HCT116 (cell line): Measurements from ENCODE around the gene SMIM14. TPM values are rescaled to one million over a fixed set of nuclear protein-coding genes. Genes with fewer than 3 reads are reported as not detected.

ENCODE experiments used
- ATAC-seq: fragments of 200-7000 bp; cut with Tn5 transposase; 2 replicates; pipeline ENCODE4 v1.9.1; 2020; ENCODE audit warnings: mild to moderate bottlenecking, moderate library complexity
- BruUV-seq: library from RNA; stranded (reverse); fragments of 400-500 nt; replicated peaks from 2 replicates; lab custom pipeline; 2021; lab: Mats Ljungman, UMichigan
- CTCF ChIA-PET: fragments of 300-600 bp; sonication (Branson Sonifier 250); formaldehyde crosslinking; loops from one replicate; lab custom pipeline; 2021; ENCODE audit warnings: antibody characterized with exemption; lab: Charles Lee
- POLR2A ChIA-PET: fragments of 300-600, 350-600 bp; sonication (Branson Sonifier 250); formaldehyde crosslinking; loops from one replicate; lab custom pipeline; 2021; ENCODE audit warnings: antibody characterized with exemption; lab: Charles Lee
- RAD21 ChIA-PET, 2 experiments: fragments of 300-600 bp; sonication (Branson Sonifier 250); formaldehyde crosslinking; loops; one replicate each; lab custom pipeline; 2023; ENCODE audit warnings: low total read pairs in 2 of 2; ENCODE audit not compliant: uncharacterized antibody in 2 of 2, unreplicated experiment in 2 of 2, low non-redundant PET in 1 of 2; lab: Charles Lee
- DNase-seq: peaks from one replicate; pipeline ENCODE4 v3.0.0-alpha.2; 2010; ENCODE audit warnings: low read depth, low spot score
- H2AFZ ChIP-seq: fragments of 200-600 bp; shearing (Covaris generic), sonication (generic); 2 replicates; pipeline ENCODE4 v1.6.1; 2017; ENCODE audit warnings: low read depth, mixed run types, mixed read lengths, antibody characterized with exemption, low read length; ENCODE audit not compliant: poor library complexity, severe bottlenecking
- H3K27ac ChIP-seq: 2 replicates; pipeline ENCODE4 v1.5.1; 2012; ENCODE audit warnings: low read depth, low read length
- H3K27me3 ChIP-seq: fragments of 200-600 bp; sonication (generic); 2 replicates; pipeline ENCODE4 v1.6.1; 2016; ENCODE audit warnings: mixed run types, low read length, mixed read lengths; ENCODE audit not compliant: insufficient read depth
- H3K36me3 ChIP-seq, 2 experiments: fragments of 200-500 bp in 1 of 2; fragments of 200-600 bp in 1 of 2; sonication (Bioruptor generic) in 1 of 2; sonication (generic) in 1 of 2; 2 replicates each; pipeline versions ENCODE4 v1.5.1 to v1.6.1; 2014 to 2016; ENCODE audit warnings: low read length in 2 of 2, inconsistent platforms in 1 of 2, mixed read lengths in 1 of 2, mixed run types in 1 of 2; ENCODE audit not compliant: insufficient read depth in 2 of 2, control insufficient read depth in 1 of 2
- H3K4me1 ChIP-seq, 2 experiments: fragments of 200-600 bp in 1 of 2; sonication (generic) in 1 of 2; 2 replicates each; pipeline versions ENCODE4 v1.5.1 to v1.6.1; 2012 to 2017; ENCODE audit warnings: low read length in 2 of 2, inconsistent platforms in 1 of 2, mild to moderate bottlenecking in 1 of 2, mixed read lengths in 1 of 2, mixed run types in 1 of 2, moderate library complexity in 1 of 2; ENCODE audit not compliant: insufficient read depth in 2 of 2, control insufficient read depth in 1 of 2
- H3K4me2 ChIP-seq: fragments of 200-600 bp; sonication (generic); 2 replicates; pipeline ENCODE4 v1.6.1; 2017; ENCODE audit warnings: mixed run types, low read length, mixed read lengths
- H3K4me3 ChIP-seq, 2 experiments: fragments of 200-600 bp in 1 of 2; sonication (generic) in 1 of 2; replicated peaks in 1 of 2; 2 replicates each; pipeline ENCODE4 v1.5.1; 2011 to 2016; ENCODE audit warnings: low read length in 2 of 2, control low read depth in 1 of 2, low read depth in 1 of 2, mild to moderate bottlenecking in 1 of 2, mixed read lengths in 1 of 2, mixed run types in 1 of 2
- H3K79me2 ChIP-seq: fragments of 200-600 bp; sonication (generic); 2 replicates; pipeline ENCODE4 v1.6.1; 2017; ENCODE audit warnings: mild to moderate bottlenecking, mixed run types, low read length, moderate library complexity, mixed read lengths; ENCODE audit not compliant: insufficient read depth
- H3K9ac ChIP-seq: fragments of 200-600 bp; sonication (generic); 2 replicates; pipeline ENCODE4 v1.6.1; 2016; ENCODE audit warnings: low read length, mixed read lengths
- H3K9me2 ChIP-seq: fragments of 200-600 bp; sonication (generic), shearing (Covaris generic); 2 replicates; pipeline ENCODE4 v1.6.1; 2017; ENCODE audit warnings: mixed run types, mild to moderate bottlenecking, moderate library complexity; ENCODE audit not compliant: insufficient read depth
- H3K9me3 ChIP-seq, 2 experiments: fragments of 200-500 bp in 1 of 2; fragments of 200-600 bp in 1 of 2; sonication (Bioruptor generic) in 1 of 2; sonication (generic) in 1 of 2; 2 replicates each; pipeline ENCODE4 v1.6.1; 2014 to 2017; ENCODE audit warnings: low read length in 2 of 2, mixed read lengths in 2 of 2, inconsistent platforms in 1 of 2, low read depth in 1 of 2, mild to moderate bottlenecking in 1 of 2, mixed run types in 1 of 2, moderate library complexity in 1 of 2; ENCODE audit not compliant: control insufficient read depth in 1 of 2, insufficient read depth in 1 of 2
- H4K20me1 ChIP-seq: fragments of 200-600 bp; sonication (generic), shearing (Covaris generic); 2 replicates; pipeline ENCODE4 v1.6.1; 2017; ENCODE audit warnings: mixed run types, mild to moderate bottlenecking, moderate library complexity; ENCODE audit not compliant: insufficient read depth
- CBX3 ChIP-seq: IDR thresholded peaks from 2 replicates; pipeline ENCODE4 v1.6.1; 2012; ENCODE audit warnings: low read depth
- CEBPB ChIP-seq: IDR thresholded peaks from 2 replicates; pipeline ENCODE4 v1.6.1; 2012; ENCODE audit warnings: low read depth
- ELF1 ChIP-seq: IDR thresholded peaks from 2 replicates; pipeline ENCODE4 v1.6.1; 2012; ENCODE audit warnings: low read depth, borderline replicate concordance
- EZH2 ChIP-seq: fragments of 200-600 bp; sonication (generic); IDR thresholded peaks from 2 replicates; pipeline ENCODE4 v1.6.1; 2017; ENCODE audit warnings: antibody characterized with exemption, mixed run types
- EZH2phosphoT487 ChIP-seq: fragments of 200-600 bp; IDR thresholded peaks from 2 replicates; pipeline ENCODE4 v1.6.1; 2018; ENCODE audit warnings: antibody characterized with exemption, borderline replicate concordance
- FOSL1 ChIP-seq: IDR thresholded peaks from 2 replicates; pipeline ENCODE4 v1.6.1; 2012; ENCODE audit warnings: low read depth
- POLR2A ChIP-seq: IDR thresholded peaks from 2 replicates; pipeline ENCODE4 v1.7.0; 2011; ENCODE audit warnings: borderline replicate concordance; ENCODE audit not compliant: insufficient read depth, insufficient read length; ENCODE audit errors: extremely low read depth
- RAD21 ChIP-seq: IDR thresholded peaks from 2 replicates; pipeline ENCODE4 v1.6.1; 2012; ENCODE audit warnings: low read depth, mild to moderate bottlenecking
- TCF7L2 ChIP-seq: IDR thresholded peaks from 2 replicates; pipeline ENCODE4 v1.7.0; 2011; ENCODE audit warnings: borderline replicate concordance, inconsistent platforms; ENCODE audit not compliant: insufficient read depth, insufficient read length; ENCODE audit errors: extremely low read depth
- YY1 ChIP-seq: IDR thresholded peaks from 2 replicates; pipeline ENCODE4 v1.6.1; 2011; ENCODE audit warnings: low read length, low read depth, moderate library complexity, mild to moderate bottlenecking; ENCODE audit not compliant: insufficient replicate concordance; ENCODE audit errors: extremely low read depth
- intact Hi-C: fragments of 100-400 bp; cut with micrococcal nuclease; formaldehyde crosslinking; loops from 2 replicates; pipeline ENCODE4 v1.10.0; 2022
- total RNA-seq: library from RNA; stranded (reverse); gene quantifications from one replicate; pipeline ENCODE4 v1.2.1, GENCODE V29; 2021; ENCODE audit not compliant: unreplicated experiment
- TF ChIP-seq, protein P1 (sequence below): IDR thresholded peaks from 2 replicates; pipeline ENCODE4 v1.6.1; 2011; ENCODE audit warnings: mild to moderate bottlenecking, low read length, moderate library complexity; ENCODE audit not compliant: insufficient replicate concordance; ENCODE audit errors: extremely low read depth
- TF ChIP-seq, protein P2 (sequence below): IDR thresholded peaks from 2 replicates; pipeline ENCODE4 v1.6.1; 2012; ENCODE audit warnings: low read depth
- TF ChIP-seq, protein P3 (sequence below): IDR thresholded peaks from 2 replicates; pipeline ENCODE4 v1.6.1; 2012
- TF ChIP-seq, protein P4 (sequence below): IDR thresholded peaks from 2 replicates; pipeline ENCODE4 v1.6.1; 2012

SMIM14 gene
- total RNA-seq, 1 experiment from 2014 or later, result 21.6 TPM

DNA sequence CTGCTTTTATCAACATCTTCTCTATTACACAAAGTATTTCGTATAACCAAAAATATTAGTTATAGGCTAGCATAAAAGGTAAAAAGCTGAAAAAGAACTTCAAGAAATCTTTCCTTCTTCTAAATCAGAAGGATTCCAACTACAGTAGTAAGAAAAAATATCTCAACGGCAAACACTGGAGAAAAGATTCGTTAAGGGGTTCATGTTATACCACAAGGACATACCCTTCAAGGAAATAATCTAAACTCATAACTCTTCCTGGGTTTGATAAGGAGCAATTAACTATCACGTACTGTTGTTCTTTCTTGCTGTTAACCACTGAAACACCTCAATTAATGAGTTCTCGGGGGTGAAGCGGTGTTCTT is 1.5 kb downstream of the SMIM14 start:
- TF ChIP-seq, protein P1, sequence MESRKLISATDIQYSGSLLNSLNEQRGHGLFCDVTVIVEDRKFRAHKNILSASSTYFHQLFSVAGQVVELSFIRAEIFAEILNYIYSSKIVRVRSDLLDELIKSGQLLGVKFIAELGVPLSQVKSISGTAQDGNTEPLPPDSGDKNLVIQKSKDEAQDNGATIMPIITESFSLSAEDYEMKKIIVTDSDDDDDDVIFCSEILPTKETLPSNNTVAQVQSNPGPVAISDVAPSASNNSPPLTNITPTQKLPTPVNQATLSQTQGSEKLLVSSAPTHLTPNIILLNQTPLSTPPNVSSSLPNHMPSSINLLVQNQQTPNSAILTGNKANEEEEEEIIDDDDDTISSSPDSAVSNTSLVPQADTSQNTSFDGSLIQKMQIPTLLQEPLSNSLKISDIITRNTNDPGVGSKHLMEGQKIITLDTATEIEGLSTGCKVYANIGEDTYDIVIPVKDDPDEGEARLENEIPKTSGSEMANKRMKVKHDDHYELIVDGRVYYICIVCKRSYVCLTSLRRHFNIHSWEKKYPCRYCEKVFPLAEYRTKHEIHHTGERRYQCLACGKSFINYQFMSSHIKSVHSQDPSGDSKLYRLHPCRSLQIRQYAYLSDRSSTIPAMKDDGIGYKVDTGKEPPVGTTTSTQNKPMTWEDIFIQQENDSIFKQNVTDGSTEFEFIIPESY, result no peak
- TF ChIP-seq TCF7L2, result no peak
- TF ChIP-seq EZH2phosphoT487, result no peak
- TF ChIP-seq, protein P2, sequence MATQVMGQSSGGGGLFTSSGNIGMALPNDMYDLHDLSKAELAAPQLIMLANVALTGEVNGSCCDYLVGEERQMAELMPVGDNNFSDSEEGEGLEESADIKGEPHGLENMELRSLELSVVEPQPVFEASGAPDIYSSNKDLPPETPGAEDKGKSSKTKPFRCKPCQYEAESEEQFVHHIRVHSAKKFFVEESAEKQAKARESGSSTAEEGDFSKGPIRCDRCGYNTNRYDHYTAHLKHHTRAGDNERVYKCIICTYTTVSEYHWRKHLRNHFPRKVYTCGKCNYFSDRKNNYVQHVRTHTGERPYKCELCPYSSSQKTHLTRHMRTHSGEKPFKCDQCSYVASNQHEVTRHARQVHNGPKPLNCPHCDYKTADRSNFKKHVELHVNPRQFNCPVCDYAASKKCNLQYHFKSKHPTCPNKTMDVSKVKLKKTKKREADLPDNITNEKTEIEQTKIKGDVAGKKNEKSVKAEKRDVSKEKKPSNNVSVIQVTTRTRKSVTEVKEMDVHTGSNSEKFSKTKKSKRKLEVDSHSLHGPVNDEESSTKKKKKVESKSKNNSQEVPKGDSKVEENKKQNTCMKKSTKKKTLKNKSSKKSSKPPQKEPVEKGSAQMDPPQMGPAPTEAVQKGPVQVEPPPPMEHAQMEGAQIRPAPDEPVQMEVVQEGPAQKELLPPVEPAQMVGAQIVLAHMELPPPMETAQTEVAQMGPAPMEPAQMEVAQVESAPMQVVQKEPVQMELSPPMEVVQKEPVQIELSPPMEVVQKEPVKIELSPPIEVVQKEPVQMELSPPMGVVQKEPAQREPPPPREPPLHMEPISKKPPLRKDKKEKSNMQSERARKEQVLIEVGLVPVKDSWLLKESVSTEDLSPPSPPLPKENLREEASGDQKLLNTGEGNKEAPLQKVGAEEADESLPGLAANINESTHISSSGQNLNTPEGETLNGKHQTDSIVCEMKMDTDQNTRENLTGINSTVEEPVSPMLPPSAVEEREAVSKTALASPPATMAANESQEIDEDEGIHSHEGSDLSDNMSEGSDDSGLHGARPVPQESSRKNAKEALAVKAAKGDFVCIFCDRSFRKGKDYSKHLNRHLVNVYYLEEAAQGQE, result no peak
- TF ChIP-seq ELF1, result no peak
- no peak for TF ChIP-seq CBX3
- TF ChIP-seq RAD21, result no peak
- no peak for TF ChIP-seq YY1
- TF ChIP-seq FOSL1, result no peak
- no peak for TF ChIP-seq POLR2A
- no peak for TF ChIP-seq EZH2
- TF ChIP-seq, protein P3, sequence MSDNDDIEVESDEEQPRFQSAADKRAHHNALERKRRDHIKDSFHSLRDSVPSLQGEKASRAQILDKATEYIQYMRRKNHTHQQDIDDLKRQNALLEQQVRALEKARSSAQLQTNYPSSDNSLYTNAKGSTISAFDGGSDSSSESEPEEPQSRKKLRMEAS, result no peak
- no peak for TF ChIP-seq CEBPB
- TF ChIP-seq, protein P4, sequence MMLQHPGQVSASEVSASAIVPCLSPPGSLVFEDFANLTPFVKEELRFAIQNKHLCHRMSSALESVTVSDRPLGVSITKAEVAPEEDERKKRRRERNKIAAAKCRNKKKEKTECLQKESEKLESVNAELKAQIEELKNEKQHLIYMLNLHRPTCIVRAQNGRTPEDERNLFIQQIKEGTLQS, result no peak
- Histone ChIP-seq H3K9me3 (no peaks in the 10 kb centered on the region), H3K27me3 (no peaks in the 10 kb centered on the region), H4K20me1 (no peaks in the 10 kb centered on the region), H3K79me2 (no peaks in the 10 kb centered on the region; the same call in none of the 2 replicates), H3K9me2 (no peaks in the 10 kb centered on the region), H3K4me3 (peak overlapping the region; percentile 90 to 91), H3K4me1 (peaks cover 16 to 28% of the 10 kb centered on the region in 2 experiments), H3K27ac (peak overlapping the region; percentile 72), H3K36me3 (no peaks in the 10 kb centered on the region), H3K9ac (peak overlapping the region; percentile 85), H3K4me2 (peak overlapping the region; percentile 94), H2AFZ (peak overlapping the region; percentile 79)
- ChIA-PET RAD21 (no interaction called here), CTCF (interaction anchor here (1.0 to 2.1 kb wide), 2 partner anchors 60 to 168 kb away, joined by 3 to 7 read pairs; no protein-coding TSS in a partner anchor), POLR2A (interaction anchor here (0.6 to 2.1 kb wide), 4 partner anchors 16 to 395 kb away, joined by 3 to 12 read pairs (median 4); partner anchors contain the start of genes RFC1 and UGDH)
- intact Hi-C loops, result loop anchor here (5.0 kb wide), 2 partner anchors 170 to 340 kb away; partner anchors contain the start of gene PDS5A
- DNase-seq (no peak), ATAC-seq (no peak)
- no TSS peak for BruUV-seq
